ENCODE measurements around the gene RHD.
"Not testable (repeated sequence)": the region's sequence is repeated elsewhere in the genome, so short reads cannot be mapped to it uniquely, and the experiment has no call there.

RHD gene

GRCh38 chr1:25356848-25357247 is 84.5 kb downstream of the RHD start:
- Histone ChIP-seq H3K27ac (no peak overlapping the region), H3K4me3 (no peak overlapping the region)
- DNase-seq (ENCODE audit: low spot score): no peak
- TF ChIP-seq CTCF (IDR thresholded peaks at IDR 0.05): no peak

GRCh38 chr1:25360596-25361581 is 88.6 kb downstream of the RHD start:
- Histone ChIP-seq H3K4me3 (no peak overlapping the region), H3K27ac (no peak overlapping the region)
- TF ChIP-seq CTCF (IDR thresholded peaks at IDR 0.05): no peak
- no peak for DNase-seq (ENCODE audit: low spot score)

- no peak overlapping the region for H3K27ac ChIP-seq
- no peak for DNase-seq (ENCODE audit: low spot score)
- no peak overlapping the region for H3K4me3 ChIP-seq
- TF ChIP-seq CTCF (IDR thresholded peaks at IDR 0.05): no peak
Observed at GRCh38 chr1:25361901-25362300, 89.6 kb downstream of the RHD start.

DNA sequence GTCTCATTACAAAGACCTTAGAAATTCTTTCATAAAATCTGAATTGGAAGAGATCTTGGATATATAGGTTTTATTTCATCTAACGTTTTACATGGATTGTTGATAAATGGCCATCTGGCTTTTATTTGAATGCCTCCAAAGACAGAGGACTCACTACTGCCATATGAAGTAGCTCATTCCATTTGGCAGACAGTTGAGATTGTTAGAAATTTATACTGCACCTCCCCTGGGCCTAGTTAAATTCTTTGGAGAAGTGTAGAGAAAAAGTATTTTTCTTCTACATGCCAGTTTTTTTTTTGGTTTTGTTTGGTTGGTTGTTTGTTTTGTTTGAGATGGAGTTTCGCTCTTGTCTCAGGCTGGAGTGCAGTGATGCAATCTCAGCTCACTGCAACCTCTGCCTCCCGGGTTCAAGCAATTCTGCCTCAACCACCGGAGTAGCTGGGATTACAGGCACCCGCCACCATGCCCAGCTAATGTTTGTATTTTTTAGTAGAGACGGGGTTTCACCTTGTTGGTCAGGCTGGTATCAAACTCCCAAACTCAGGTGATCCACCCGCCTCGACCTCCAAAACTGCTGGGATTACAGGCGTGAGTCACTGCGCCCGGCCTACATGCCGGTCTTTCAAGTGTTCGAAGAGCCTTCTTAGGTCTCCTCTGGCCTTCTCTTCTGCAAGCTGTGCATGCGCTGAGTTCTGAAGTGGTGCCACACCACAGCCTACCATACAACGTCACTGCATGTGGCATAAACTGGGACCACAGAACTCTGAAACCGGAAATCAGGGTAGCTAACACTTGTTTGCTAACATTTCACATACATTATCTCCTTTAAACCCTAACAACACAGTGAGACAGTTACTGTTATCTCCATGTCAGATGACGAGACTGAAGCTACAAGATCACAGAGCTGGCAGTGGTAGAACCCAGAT is 90.6 kb downstream of the RHD start:
- H3K4me3 ChIP-seq, H3K27ac ChIP-seq: not testable (repeated sequence)

DNA sequence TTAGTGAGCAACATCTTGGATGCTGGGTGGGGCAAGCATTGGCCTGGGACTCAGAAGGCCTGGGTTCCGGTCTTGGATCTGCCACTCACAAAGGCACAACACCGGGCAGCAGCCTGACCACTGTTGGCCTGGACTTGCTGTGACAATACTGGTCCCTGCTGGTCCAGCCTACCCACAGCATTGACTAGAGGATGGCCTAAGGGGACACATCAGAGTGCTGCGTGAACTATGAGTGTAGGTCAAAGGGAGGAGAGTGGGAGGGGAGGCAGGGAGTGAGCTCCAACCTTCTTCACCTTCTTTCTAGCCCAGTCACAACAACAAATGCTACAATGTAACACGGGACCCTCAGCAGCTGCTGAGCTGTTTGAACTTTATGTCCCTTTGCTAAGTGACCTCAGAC is 96.9 kb downstream of the RHD start:
- Histone ChIP-seq H3K4me3 (no peak overlapping the region), H3K27ac (no peak overlapping the region)
- DNase-seq (ENCODE audit: low spot score): no peak
- TF ChIP-seq CTCF (IDR thresholded peaks at IDR 0.05): no peak

More for the DNA sequence above, 90.6 kb downstream of the RHD start:
- DNase-seq (ENCODE audit: low spot score): not testable (repeated sequence)

GRCh38 chr1:25369691-25370271 is 97.5 kb downstream of the RHD start:
- H3K4me3 ChIP-seq; DNase-seq (ENCODE audit: low spot score); H3K27ac ChIP-seq: not testable (repeated sequence)

DNA sequence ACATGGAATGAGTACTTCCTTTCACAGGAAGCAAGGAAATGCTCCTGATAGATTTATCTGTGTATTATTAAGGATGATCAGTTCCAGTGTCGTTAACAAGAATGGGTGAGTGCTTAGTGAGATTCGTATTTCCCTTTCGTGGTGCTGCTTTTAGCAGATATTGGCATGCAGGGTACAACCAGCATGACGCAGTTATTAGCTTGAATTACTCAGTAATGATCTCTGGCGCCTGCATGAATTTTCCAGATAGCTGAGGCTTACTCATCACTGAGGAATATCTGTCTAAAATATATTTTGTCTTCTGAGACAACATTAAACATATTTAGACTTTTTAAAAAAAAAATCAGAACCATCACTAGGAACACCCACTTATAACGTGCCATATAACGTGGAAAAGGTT is 99.4 kb downstream of the RHD start:
- not testable (repeated sequence) for H3K27ac ChIP-seq; H3K4me3 ChIP-seq; DNase-seq (ENCODE audit: low spot score)

DNA sequence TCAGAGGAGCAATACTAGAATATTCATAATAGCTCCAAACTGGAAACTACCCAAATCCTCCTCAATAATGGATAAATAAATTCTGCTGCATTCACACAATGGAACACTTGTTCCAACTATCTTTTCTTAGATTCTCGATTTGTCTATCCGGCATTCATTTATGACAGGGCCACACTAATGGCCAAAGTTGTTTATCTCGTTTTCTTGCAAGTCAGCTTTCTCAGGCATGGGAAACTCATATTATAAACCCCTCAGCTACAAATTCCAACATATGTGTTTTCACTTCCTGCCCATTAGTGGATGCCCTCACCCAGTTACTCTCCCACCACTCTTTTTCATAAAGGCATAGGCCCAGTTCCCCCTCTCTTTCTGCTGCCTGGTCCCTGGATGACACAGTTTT is 106.1 kb downstream of the RHD start:
- not testable (repeated sequence) for H3K4me3 ChIP-seq; DNase-seq (ENCODE audit: low spot score); H3K27ac ChIP-seq
